Femur (tissue), 1 donor: ENCODE data around the gene MGLL.
A peak's percentile ranks its signal among the peaks of the same experiment; 100 is the strongest.

Source experiments
- DNase-seq: peaks from one replicate; pipeline ENCODE4 v3.0.0-alpha.2; 2017

The MGLL gene

GRCh38 chr3:127701280-127701911 lies 120.9 kb downstream of the MGLL start:
- DNase-seq: peak; percentile 34

GRCh38 chr3:127700406-127700805 lies 121.9 kb downstream of the MGLL start:
- DNase-seq: peak; percentile 11

- DNase-seq: peak; percentile 14
Observed at GRCh38 chr3:127699416-127700300, 122.7 kb downstream of the MGLL start.

GRCh38 chr3:127698691-127699415 lies 123.5 kb downstream of the MGLL start:
- DNase-seq: peak; percentile 36

GRCh38 chr3:127698286-127698685 lies 124.0 kb downstream of the MGLL start:
- no peak for DNase-seq

GRCh38 chr3:127697551-127698240 lies 124.6 kb downstream of the MGLL start:
- DNase-seq: peak; percentile 90

GRCh38 chr3:127694467-127695215 lies 127.7 kb downstream of the MGLL start:
- peak; percentile 50 for DNase-seq

GRCh38 chr3:127693336-127693843 lies 128.9 kb downstream of the MGLL start:
- peak; percentile 10 for DNase-seq

- peak; percentile 11 for DNase-seq
Observed at GRCh38 chr3:127692501-127693335, 129.6 kb downstream of the MGLL start.

- peak; percentile 3 for DNase-seq
Observed at GRCh38 chr3:127691974-127692373, 130.3 kb downstream of the MGLL start.

GRCh38 chr3:127691489-127691888 lies 130.8 kb downstream of the MGLL start:
- peak; percentile 21 for DNase-seq

GRCh38 chr3:127690823-127691452 lies 131.4 kb downstream of the MGLL start:
- DNase-seq: peak; percentile 57

- DNase-seq: peak; percentile 42
Observed at GRCh38 chr3:127690106-127690505, 132.2 kb downstream of the MGLL start.

- DNase-seq: peak; percentile 20
Observed at GRCh38 chr3:127689266-127689860, 133.0 kb downstream of the MGLL start.

- peak; percentile 76 for DNase-seq
Observed at GRCh38 chr3:127688416-127689265, 133.7 kb downstream of the MGLL start.

- no peak for DNase-seq
Observed at GRCh38 chr3:127688022-127688415, 134.3 kb downstream of the MGLL start.

GRCh38 chr3:127687228-127687737 lies 135.0 kb downstream of the MGLL start:
- no peak for DNase-seq

GRCh38 chr3:127686512-127686894 lies 135.8 kb downstream of the MGLL start:
- DNase-seq: no peak
